SK-N-SH (cell line): ENCODE data around the gene MACROD1.

Experiments
- EP300 ChIP-seq, 2 experiments: IDR thresholded peaks; 2 replicates each; pipeline versions ENCODE4 v1.4.0 to v1.6.1; 2012; ENCODE audit warnings: borderline replicate concordance in 1 of 2, low read depth in 1 of 2, low read length in 1 of 2
- EZH2phosphoT487 ChIP-seq: fragments of 200-600 bp; sonication (generic); IDR thresholded peaks from 2 replicates; pipeline ENCODE4 v1.6.1; 2017; ENCODE audit warnings: low read depth, mixed run types, mild to moderate bottlenecking, antibody characterized with exemption, moderate library complexity, borderline replicate concordance
- TF ChIP-seq, protein P1 (sequence below): fragments of 200-600 bp; sonication (generic); IDR thresholded peaks from 2 replicates; pipeline ENCODE4 v1.6.1; 2017; ENCODE audit warnings: antibody characterized with exemption, mild to moderate bottlenecking, moderate library complexity

DNA sequence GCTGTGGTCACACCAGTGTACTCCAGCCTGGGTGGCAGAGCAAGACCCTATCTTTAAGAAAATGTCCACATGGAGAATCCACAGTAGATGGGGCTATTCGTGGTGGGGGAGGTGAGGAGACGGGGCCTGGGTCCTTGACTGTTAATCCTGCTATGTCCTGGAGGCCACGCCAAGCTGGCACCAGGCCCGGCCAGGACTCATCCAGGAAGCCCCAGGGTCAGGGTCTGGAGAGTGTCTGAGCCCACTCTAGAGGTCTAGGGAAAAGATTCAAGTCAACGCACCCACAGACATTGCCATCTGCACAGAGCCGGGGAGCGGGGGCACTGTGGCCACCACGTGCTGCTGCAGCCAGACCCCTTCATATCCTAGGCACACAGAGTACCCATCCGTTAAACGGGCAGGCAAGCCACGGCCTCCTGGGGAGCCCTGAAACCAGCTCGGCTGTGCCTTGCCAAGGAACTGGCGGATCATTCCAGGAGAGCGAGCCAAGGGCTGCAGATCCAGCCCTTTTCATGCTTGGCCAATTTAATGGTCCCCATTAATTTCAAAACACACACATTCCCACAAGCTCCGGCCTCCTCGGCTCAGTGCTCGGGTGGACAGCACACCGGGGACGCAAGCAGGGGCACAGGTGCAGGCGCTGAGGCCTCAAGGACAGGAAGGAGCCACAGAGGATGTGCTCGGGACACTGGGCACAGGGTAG, 24.7 kb downstream of the MACROD1 start:
- TF ChIP-seq, protein P1, sequence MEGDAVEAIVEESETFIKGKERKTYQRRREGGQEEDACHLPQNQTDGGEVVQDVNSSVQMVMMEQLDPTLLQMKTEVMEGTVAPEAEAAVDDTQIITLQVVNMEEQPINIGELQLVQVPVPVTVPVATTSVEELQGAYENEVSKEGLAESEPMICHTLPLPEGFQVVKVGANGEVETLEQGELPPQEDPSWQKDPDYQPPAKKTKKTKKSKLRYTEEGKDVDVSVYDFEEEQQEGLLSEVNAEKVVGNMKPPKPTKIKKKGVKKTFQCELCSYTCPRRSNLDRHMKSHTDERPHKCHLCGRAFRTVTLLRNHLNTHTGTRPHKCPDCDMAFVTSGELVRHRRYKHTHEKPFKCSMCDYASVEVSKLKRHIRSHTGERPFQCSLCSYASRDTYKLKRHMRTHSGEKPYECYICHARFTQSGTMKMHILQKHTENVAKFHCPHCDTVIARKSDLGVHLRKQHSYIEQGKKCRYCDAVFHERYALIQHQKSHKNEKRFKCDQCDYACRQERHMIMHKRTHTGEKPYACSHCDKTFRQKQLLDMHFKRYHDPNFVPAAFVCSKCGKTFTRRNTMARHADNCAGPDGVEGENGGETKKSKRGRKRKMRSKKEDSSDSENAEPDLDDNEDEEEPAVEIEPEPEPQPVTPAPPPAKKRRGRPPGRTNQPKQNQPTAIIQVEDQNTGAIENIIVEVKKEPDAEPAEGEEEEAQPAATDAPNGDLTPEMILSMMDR, result no peak
- no peak for TF ChIP-seq EZH2phosphoT487
- TF ChIP-seq EP300 (IDR thresholded peaks at IDR 0.05; ENCODE audit: borderline replicate concordance in 1 of 2, low read depth in 1 of 2, low read length in 1 of 2), result peak in 1 of 2 experiments; percentile 52; a peak in 1 of 4 replicates
